ENCODE measurements around the gene SWT1.
"Not testable (repeated sequence)": the region's sequence is repeated elsewhere in the genome, so short reads cannot be mapped to it uniquely, and the experiment has no call there.

Gene SWT1

DNA sequence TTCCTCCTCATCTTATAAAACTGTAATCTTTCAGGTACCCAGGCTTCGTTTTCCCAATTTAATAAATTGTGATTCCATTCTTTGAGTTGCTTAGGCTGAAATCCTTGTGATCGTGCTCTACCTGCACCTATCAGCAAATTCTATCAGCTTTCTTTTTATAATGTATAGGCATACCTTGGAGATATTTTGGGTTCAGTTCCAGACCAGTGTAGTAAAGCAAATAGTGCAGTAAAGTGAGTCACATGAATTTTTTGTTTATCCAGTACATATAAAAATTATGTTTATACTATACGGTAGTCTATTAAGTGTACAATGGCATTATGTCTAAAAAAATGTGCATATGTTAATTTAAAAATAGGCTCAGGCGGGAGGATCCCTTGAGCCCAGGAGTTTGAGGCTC is 5.5 kb downstream of the SWT1 start:
- no peak for DNase-seq (ENCODE audit: low read depth in 2 of 3, low spot score in 2 of 3)

DNA sequence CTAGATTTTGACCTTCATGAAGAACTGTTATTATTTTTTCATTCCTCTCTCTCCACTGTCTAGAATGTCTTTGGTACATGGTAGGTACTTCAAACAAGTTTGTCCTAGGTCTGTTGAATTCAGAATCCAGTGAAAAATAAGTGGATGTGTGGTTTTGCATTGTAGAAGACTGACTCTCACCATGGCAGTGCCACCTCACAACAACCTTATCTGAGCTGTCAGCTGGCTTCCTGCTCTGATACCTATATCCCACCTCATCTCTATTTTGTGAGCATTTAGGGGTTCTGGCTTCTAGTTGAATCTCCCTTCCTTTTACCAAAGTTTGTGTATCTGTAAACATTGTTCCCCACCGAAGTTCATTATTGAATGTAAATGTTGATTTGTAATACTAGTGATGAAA is 9.1 kb downstream of the SWT1 start:
- no peak for DNase-seq (ENCODE audit: low read depth in 2 of 3, low spot score in 2 of 3)

DNA sequence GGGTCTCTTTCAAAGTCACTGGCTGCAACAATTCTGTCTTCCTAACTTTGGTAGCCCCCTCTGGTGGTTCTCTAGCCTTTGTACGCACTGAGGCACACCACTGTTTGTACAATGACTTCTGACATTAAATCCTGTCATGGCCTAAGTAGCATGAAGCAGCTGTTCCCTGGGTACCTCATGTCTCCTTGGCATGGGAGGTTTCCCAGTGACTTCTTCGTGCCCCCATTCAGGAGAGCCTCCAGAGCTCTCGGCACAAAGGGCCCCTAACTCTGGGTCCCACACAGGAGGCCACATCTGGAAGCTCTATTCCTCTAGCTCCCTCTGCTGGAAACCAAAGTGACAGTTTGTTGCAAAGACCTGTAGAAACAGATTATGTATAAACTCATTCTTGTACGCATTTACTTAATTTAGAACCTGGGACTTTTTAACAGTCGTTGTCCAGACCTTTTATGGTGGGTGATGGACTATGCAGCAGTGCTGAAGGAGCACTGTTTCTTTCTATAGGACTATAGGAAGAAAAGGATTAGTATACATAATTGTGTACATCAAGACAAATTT is 13.4 kb downstream of the SWT1 start:
- no peak for DNase-seq (ENCODE audit: low read depth in 2 of 3, low spot score in 2 of 3)

DNA sequence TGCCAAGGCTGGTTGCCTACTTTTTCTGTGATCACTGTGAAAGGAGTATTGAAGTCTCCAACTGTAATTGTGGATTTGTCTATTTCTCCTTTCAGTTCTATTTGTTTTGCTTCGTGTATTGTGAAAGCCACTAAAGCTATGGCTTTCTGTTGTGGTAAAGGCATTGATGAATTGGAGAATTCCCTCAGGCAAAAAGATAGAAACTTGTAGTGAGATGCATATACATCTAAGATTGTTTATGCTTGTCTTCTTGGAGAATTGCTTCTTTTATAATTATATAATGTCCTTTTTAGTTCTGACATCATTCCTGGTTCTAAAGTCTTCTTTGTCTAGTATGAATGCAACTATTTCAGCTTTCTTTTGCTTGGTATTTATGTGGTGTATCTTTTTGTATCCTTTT is 36.8 kb downstream of the SWT1 start:
- DNase-seq (ENCODE audit: low read depth in 2 of 3, low spot score in 2 of 3), result no peak

DNA sequence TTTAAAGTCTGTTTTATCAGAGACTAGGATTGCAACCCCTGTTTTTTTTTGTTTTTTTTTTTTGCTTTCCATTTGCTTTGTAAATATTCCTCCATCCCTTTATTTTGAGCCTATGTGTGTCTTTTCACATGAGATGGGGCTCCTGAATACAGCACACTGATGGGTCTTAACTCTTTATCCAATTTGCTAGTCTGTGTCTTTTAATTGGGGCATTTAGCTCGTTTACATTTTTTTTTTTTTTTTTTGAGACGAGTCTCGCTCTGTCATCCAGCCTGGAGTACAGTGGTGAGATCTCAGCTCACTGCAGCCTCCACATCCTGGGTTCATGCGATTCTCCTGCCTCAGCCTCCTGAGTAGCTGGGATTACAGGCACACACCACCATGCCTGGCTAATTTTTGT is 41.7 kb downstream of the SWT1 start:
- not testable (repeated sequence) for DNase-seq (ENCODE audit: low read depth in 2 of 3, low spot score in 2 of 3)

DNA sequence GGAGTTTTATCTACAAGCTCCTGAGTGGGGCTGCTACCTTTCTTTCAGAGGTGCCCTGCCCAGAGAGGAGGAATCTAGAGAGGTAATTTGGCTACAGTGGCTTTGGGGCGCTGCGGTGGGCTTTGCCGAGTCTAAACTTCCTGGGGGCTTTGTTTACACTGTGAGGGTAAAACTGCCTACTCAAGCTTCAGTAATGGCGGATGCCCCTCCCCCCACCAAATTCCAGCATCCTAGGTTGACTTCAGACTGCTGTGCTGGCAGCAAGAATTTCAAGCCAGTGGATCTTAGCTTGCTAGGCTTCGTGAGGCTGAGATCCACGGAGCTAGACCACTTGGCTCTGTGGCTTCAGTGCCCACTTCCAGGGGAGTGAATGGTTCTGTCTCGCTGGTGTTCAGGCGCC is 43.9 kb downstream of the SWT1 start:
- DNase-seq (ENCODE audit: low read depth in 2 of 3, low spot score in 2 of 3), result no peak

DNA sequence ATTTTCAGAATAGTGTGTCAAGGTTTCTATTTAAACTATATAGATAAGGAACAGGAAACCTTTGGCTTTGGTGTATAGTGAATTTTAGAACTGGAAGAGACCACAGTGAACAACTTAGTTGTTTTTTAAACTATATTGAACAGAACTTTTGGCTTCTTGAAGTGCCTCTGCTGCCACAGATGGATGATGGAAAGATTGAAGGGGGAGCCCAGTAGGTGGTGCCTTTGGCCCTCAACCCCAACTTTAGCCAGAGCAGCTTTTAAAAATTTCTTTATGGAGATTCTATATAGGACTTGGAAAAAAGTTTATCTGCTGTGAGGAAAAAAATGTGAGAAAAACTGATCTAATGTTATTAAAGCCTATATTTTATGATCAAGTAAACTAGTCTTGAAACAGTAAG is 50.2 kb downstream of the SWT1 start:
- DNase-seq (ENCODE audit: low read depth in 2 of 3, low spot score in 2 of 3), result no peak

DNA sequence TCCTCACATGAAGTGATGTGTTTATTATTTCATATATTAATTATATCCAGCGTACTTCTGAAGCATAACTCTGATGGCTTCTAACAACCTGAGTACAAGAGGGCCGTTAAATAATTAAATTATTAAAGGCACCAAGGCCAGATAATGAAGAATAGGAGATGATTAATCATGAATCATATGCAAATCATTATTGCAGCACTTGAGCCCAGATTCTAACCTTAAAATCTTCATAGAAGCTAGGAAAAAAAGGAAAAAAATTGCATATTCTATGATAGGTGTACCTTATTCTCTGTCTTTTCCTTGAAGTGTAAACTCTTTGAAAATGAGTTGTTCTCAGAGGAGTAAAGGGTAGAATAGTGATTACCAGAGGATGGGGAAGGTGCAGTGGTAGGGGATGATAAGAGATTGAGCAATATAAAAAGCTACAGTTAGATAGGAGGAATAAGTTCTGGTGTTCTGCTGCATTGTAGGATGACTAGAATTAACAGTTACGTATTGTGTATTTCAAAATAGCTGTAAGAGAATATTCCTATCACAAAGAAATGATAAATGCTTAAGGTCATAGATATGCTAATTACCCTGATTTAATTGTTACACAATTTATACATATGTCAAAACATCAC is 51.1 kb downstream of the SWT1 start:
- DNase-seq (ENCODE audit: low read depth in 2 of 3, low spot score in 2 of 3), result no peak

DNA sequence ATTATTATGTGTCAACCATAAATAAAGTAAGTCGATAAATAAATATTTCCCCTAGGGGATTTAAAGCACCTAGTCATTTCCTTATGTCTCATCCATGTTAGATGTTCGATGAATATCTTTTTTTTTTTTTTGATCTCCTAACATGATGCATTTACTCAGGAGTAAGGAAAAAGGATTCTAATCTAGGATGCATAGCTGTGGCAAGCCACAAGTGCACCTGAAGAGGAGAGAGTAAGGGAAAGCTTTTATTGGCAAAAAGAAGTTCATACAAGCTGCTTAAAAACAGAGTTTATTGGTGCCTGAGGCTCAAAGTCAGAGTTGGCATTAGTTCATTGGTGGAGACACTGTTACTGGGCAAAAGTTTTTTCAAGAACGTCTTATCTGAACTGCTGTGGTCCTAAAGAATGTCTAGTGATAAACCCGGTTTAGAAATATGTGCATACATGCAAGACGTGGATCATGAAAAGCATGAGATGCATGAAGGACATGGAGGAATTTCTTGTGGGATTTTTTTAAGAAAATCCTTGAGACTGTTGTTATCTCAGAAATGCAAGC is 51.7 kb downstream of the SWT1 start:
- no peak for DNase-seq (ENCODE audit: low read depth in 2 of 3, low spot score in 2 of 3)

DNA sequence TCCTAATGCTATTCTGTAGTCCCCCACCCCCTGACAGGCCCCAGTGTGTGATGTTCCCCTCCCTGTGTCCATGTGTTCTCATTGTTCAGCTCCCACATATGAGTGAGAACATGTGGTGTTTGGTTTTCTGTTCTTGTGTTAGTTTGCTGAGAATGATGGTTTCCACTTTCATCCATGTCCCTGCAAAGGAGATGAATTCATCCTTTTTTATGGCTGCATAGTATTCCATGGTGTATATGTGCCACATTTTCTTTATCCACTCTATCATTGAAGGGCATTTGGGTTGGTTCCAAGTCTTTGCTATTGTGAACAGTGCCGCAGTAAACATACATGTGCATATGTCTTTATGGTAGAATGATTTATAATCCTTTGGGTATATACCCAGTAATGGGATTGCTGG is 52.4 kb downstream of the SWT1 start:
- DNase-seq (ENCODE audit: low read depth in 2 of 3, low spot score in 2 of 3), result not testable (repeated sequence)

DNA sequence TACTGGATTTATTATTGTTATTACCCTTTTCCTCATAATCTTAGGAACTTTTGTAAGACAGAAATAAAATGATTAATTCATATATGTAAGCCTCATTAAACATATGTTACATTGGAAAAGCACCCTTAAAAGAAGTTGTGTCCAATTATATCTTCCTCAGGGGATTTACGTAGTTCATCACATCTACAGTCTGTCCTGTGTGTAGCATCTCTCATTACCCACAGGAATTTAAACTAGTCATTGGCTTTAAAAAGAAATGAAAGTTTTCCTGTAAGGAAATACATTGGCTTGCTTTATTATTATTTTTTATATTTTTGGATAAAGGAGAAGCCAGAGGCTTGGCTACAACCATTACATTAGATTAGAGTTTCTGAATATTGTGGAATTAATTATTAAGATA is 56.1 kb downstream of the SWT1 start:
- DNase-seq (ENCODE audit: low read depth in 2 of 3, low spot score in 2 of 3), result no peak

DNA sequence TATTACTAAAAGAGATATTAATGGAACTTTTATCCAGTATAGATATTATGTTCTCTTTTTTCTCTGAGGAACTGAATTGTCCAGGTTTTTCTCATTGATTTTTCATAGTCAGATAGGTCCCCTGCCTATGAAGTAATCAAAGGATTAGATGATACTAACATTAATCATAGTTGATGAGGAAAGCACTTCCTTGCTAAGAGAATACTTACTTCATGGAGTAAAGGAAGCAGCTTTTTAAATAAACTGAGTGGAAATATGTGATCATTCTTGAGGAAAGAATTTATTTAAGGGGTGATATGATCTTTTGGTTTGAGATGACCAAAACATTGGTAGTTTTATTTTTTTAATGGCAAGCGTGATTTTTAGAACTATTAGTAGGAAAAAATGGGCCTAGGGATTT is 58.9 kb downstream of the SWT1 start:
- no peak for DNase-seq (ENCODE audit: low read depth in 2 of 3, low spot score in 2 of 3)

DNA sequence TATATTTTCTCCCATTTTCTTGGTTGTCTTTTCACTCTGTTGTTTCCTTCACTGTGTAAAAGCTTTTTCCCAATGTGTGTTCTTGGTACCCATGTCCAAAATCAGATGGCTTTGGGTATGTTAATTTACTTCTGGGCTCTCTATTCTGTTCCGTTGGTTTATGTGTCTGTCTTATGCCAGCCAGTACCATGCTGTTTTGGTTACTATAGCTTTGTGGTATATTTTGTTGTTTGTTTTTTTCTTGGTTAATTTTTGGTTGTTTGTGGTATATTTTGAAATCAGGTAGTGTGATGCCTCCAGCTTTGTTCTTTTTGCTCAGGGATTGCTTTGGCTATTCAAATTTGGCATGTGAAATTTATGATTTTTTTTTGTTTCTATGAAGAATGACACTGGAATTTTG is 67.2 kb downstream of the SWT1 start:
- DNase-seq (ENCODE audit: low read depth in 2 of 3, low spot score in 2 of 3), result no peak

DNA sequence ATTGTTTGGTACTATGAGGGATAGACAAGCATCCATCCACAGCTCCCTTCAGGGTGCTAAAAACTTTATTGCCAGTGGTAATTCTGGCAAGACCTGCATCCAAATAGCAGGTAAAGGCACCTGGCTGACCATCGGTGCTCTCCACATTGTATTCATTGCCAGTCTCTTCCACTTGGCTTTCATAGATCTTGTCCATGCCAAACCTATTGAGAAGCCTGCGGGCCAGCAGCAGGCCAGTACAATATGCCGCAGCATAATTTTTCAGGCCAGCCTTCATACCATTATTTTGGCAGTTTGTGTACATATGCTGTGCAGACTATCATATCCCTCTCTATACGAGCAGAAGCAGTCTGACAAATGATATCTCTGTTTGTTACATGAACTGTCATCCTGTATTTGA is 70.2 kb downstream of the SWT1 start:
- no peak for DNase-seq (ENCODE audit: low read depth in 2 of 3, low spot score in 2 of 3)

DNA sequence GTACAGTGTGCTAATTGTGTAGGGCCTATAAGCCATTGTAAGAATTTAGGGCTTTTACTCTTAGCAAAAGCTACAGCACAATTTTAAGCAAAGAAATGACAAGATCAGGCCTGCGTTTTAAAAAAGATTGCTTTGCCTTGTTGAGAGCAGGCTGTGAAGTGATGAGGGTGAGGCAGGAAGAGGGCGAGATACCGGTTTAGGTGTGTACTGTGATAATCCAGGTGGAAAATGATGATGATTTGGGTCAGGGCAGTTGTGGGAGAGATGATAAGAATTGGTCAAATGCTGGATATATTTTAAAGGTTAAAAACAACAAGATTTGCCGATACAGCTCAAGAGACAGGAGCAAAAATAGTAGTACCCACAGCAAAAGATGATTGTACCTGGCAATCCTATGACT is 72.0 kb downstream of the SWT1 start:
- no peak for DNase-seq (ENCODE audit: low read depth in 2 of 3, low spot score in 2 of 3)

DNA sequence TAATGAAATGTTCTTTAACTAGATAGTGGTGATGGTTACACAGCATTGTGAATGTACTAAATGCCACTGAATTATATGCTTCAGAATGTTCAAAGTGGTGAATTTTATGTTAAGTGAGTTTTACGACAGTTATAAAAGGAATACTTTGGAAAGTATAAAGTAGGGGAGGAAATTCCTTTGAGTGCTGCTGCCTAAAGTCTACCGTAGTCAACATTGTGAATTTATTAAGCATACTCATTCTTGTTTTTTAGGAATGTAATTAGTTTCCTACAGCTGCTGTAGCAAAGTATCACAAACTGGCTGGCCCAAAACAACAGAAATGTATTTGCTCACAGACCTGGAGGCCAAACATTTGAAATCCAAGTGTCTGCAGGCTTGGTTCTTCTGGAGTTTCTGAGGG is 73.0 kb downstream of the SWT1 start:
- no peak for DNase-seq (ENCODE audit: low read depth in 2 of 3, low spot score in 2 of 3)

DNA sequence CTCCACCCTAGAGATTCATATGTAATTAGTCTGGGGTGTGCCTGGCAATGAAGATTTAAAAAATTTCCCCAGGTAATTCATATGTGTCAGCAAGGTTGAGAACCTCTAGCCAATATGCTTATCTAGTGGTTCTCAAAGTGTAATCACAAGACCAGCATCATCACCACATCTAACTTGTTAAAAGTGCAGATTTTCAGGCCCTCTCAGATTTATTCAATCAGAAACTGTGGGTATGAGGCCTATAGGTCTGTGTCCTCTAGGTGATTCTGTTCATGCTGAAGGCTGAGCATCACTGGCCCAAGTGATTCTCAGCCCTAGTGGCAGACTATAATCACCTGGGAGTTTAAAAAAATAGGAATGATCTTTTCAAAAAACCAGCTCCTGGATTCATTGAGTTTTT is 75.9 kb downstream of the SWT1 start:
- DNase-seq (ENCODE audit: low read depth in 2 of 3, low spot score in 2 of 3), result no peak

DNA sequence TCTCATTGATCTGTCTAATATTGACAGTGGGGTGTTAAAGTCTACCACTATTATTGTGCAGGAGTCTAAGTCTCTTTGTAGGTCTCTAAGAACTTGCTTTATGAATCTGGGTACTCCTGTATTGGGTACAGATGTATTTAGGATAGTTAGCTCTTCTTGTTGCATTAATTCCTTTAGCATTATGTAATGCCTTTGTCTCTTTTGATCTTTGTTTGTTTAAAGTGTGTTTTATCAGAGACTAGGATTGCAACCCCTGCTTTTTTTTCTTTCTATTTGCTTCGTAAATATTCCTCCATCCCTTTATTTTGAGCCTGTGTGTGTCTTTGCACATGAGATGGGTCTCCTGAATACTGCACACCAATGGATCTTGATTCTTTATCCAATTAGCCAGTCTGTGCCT is 77.2 kb downstream of the SWT1 start:
- DNase-seq (ENCODE audit: low read depth in 2 of 3, low spot score in 2 of 3), result not testable (repeated sequence)

DNA sequence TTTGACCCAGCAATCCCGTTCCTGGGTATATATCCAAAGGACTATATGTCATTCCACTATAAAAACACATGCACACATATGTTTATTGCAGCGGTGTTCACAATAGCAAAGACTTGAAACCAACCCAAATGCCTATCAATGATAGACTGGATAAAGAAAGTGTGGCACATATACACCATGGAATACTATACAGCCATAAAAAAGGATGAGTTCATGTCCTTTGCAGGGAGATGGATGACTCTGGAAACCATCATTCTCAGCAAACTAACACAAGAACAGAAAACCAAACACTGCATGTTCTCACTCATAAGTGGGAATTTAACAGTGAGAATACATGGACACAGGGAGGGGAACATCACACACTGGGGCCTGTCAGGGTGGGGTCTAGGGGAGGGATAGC is 80.2 kb downstream of the SWT1 start:
- not testable (repeated sequence) for DNase-seq (ENCODE audit: low read depth in 2 of 3, low spot score in 2 of 3)

DNA sequence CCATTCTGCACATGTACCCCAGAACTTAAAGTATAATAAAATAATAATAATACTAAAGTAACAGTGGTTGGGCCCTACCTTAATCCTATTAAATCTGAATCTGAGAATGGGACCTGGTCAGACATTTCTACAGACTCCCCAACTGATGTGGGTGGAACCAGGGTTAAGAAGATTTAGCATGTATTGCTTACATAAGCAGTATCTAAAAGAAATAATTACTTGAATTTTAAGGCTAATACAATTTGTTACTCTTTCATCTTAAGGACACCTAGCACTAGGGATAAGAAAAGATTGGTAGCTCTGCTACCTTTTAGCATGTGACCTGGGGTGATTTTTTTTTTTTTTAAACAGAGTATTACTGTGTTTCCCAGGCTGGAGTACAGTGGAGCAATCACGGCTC is 80.7 kb downstream of the SWT1 start:
- no peak for DNase-seq (ENCODE audit: low read depth in 2 of 3, low spot score in 2 of 3)

DNA sequence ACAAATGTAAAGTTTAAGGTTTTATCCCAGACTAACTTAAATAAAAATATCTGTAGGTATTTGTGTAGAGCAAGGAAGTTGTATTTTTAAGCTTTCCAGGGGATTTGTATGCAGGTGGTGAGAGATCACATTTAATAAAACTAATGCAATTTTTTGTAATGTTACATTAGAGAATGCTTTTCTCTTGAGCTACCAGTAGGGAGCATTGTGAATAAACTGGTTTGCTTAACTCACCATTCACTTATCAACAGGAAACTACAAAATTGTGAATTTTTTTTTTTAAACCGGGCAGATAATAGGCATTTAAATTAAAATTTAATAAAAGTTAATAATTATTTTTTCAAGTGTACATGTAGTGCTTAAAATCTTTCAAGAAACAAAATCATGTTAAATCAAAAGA is 81.5 kb downstream of the SWT1 start:
- no peak for DNase-seq (ENCODE audit: low read depth in 2 of 3, low spot score in 2 of 3)

DNA sequence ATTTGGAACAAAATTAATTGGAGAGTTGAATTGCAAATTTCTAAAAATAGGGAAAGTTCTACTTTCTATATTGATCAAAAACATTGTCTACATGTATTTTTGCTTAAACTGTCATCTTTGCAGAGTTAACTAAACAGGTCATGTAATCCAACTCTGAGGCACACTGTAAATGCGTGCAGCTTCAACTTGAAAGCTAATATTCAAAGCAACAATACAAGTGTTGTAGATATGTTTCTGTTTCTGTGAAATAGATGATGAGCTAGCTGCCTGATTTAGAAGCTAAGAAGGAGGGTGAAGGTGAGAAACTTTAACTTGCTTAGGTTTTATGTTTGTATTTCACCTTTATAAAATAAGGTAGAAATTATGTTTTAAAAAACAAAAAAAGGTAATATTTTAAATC is 82.9 kb downstream of the SWT1 start:
- no peak for DNase-seq (ENCODE audit: low read depth in 2 of 3, low spot score in 2 of 3)

DNA sequence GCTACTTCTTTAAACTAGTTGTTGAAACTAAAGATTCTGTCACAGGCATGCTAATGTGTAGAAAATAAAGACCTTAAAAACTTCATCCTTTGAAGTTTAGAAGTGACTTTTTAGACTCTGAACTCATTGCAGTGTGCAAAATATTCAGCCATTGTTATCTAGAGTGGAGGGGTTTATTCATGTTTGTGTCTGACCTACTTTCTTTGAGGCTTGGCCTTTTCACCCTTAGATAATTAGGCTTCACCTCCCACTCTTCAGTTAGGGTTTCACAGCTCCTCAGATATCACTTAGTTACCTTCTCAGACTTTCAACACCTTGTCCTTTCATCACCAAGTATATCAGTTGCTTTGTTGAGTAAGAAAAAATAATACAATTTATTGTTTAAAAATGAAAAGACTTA is 84.2 kb downstream of the SWT1 start:
- no peak for DNase-seq (ENCODE audit: low read depth in 2 of 3, low spot score in 2 of 3)

Data from activated CD8-positive, alpha-beta memory T cell treated with anti-CD3 and anti-CD28 coated beads for 48 hours (primary cell).